ENCODE data around the gene NSUN4. TPM values are rescaled to one million over a fixed set of nuclear protein-coding genes. Genes with fewer than 3 reads are reported as not detected.

NSUN4 gene
- total and polyA plus RNA-seq, 9 of the 15 experiments (the other 6 are each of a cell fraction or from before 2014, with no cell fraction given): 33.4 to 60.2 (median 46.3) TPM

DNA sequence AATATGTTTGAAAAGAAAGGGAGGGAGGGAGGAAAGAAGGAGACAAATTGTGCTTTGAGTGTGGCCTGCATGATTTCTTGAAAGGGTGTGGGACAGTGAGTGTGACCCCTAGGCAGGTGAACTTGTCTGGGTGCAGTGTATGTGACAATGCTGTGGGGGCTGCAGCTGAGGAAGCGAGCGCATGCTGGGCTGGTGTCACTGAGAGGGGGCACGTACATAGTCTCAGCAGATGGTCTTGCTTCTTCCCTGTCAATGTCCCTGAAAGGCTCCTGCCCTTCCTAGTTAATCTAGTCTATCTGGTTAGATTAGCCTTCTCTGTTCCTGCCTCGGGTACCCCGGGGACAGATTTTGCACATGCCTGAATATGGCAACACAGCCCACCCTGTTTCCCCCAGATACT, 63.3 kb downstream of the NSUN4 start:
- Histone ChIP-seq H3K9me1 (ENCODE audit: control insufficient read depth, insufficient read depth, low read length) (no peaks in the 10 kb centered on the region), H3K9me3 (replicated peaks; ENCODE audit: control insufficient read depth, insufficient read depth, low read depth, low read length) (no peaks in the 10 kb centered on the region), H3K4me1 (replicated peaks in 1 of 2; ENCODE audit: control insufficient read depth in 2 of 2, insufficient read depth in 2 of 2, low read length in 2 of 2) (peaks cover 27 to 42% of the 10 kb centered on the region in 2 experiments; a peak in 4 of 5 replicates), H2AFZ (ENCODE audit: low read depth, low read length) (no peak overlapping the region), H3K9ac (ENCODE audit: insufficient read depth in 1 of 2, low read depth in 2 of 2, low read length in 2 of 2) (peak overlapping the region in 1 of 2 experiments; percentile 70; a peak in 1 of 4 replicates), H3K79me2 (ENCODE audit: control insufficient read depth, insufficient read depth, low read length) (no peaks in the 10 kb centered on the region), H3K4me3 (no peak overlapping the region), H3K27ac (ENCODE audit: extremely low read depth, low read depth, low read length) (no peak overlapping the region), H3K27me3 (ENCODE audit: control insufficient read depth in 2 of 2, insufficient read depth in 2 of 2, low read length in 2 of 2) (peaks cover 6 to 10% of the 10 kb centered on the region in 2 experiments; a peak in 4 of 5 replicates), H3K4me2 (ENCODE audit: insufficient read depth, low read length) (no peak overlapping the region), H3K36me3 (ENCODE audit: control insufficient read depth, insufficient read depth, low read length) (no peaks in the 10 kb centered on the region), H4K20me1 (replicated peaks; ENCODE audit: control insufficient read depth, insufficient read depth, low read length) (no peaks in the 10 kb centered on the region)
- in situ Hi-C loops (cut with MboI): no loop called here
- no peak for FAIRE-seq
- ATAC-seq: no peak
- TF ChIP-seq FOXK2 (conservative IDR thresholded peaks at IDR 0.05 in 1 of 2, IDR thresholded peaks at IDR 0.05 in 1 of 2; ENCODE audit: low read depth in 2 of 2) (no peak), SMARCE1 (IDR thresholded peaks at IDR 0.05) (no peak), BRF1 (IDR thresholded peaks at IDR 0.05; ENCODE audit: borderline replicate concordance, extremely low read depth, insufficient read length) (no peak), ZNF23 (CRISPR knock-in tag; IDR thresholded peaks at IDR 0.05) (no peak), HNRNPUL1 (IDR thresholded peaks at IDR 0.05; ENCODE audit: low read length) (no peak), KDM5B (IDR thresholded peaks at IDR 0.05; ENCODE audit: insufficient replicate concordance, low read depth, low read length) (no peak), TSC22D4 (tag; IDR thresholded peaks at IDR 0.05) (no peak), SMARCA4 (IDR thresholded peaks at IDR 0.05) (no peak), ZC3H8 (IDR thresholded peaks at IDR 0.05) (no peak), ZNF75A (CRISPR knock-in tag; IDR thresholded peaks at IDR 0.05) (no peak), HMGN3 (IDR thresholded peaks at IDR 0.05; ENCODE audit: borderline replicate concordance, extremely low read depth, insufficient read length, low read depth, low read length) (no peak), TAF15 (IDR thresholded peaks at IDR 0.05; ENCODE audit: low read depth, low read length) (no peak), NFYB (IDR thresholded peaks at IDR 0.05; ENCODE audit: extremely low read depth, insufficient read length) (no peak), TAL1 (IDR thresholded peaks at IDR 0.05) (no peak), MBD2 (IDR thresholded peaks at IDR 0.05; ENCODE audit: borderline replicate concordance, low read depth) (no peak), MAFG (tag; conservative IDR thresholded peaks at IDR 0.05) (no peak), NFATC3 (IDR thresholded peaks at IDR 0.05) (no peak), BRD4 (IDR thresholded peaks at IDR 0.05) (no peak), CTCFL (IDR thresholded peaks at IDR 0.05; ENCODE audit: borderline replicate concordance, insufficient read depth, low read depth, low read length, poor library complexity, severe bottlenecking) (no peak)
- ChIA-PET POLR2A (interaction anchor here (0.6 to 1.0 kb wide), 3 partner anchors 25 to 117 kb away, joined by 3 read pairs; no protein-coding TSS in a partner anchor), CTCF (ENCODE audit: low intra/inter-chr PET ratio) (interaction anchor here (0.5 kb wide), 1 partner anchor 788 kb away, joined by 3 read pairs; no protein-coding TSS in a partner anchor)
- DNase-seq (ENCODE audit: extremely low read depth in 1 of 4, low spot score in 3 of 4): no peak
- BruUV-seq (replicated peaks): no TSS peak
- intact Hi-C loops (cut with micrococcal nuclease): no loop called here
- 49% methylated on average over 5 of the region's 5 CpGs for WGBS (ENCODE audit: insufficient coverage, low coverage, missing lambda C conversion rate)
